Liver (tissue), 3 donors: Measurements from ENCODE around the gene PSMB9.

ENCODE experiments used
- HNF4G ChIP-seq: IDR thresholded peaks from 2 replicates; pipeline ENCODE4 v1.6.1; 2016; ENCODE audit warnings: antibody characterized with exemption
- JUND ChIP-seq, 2 donors: IDR thresholded peaks; 2 replicates each; pipeline ENCODE4 v1.6.1; 2016; ENCODE audit warnings: antibody characterized with exemption in 2 of 2
- RAD21 ChIP-seq, 2 donors: IDR thresholded peaks; 2 replicates each; pipeline ENCODE4 v1.6.1; 2016; ENCODE audit warnings: antibody characterized with exemption in 2 of 2, mild to moderate bottlenecking in 2 of 2
- SP1 ChIP-seq: IDR thresholded peaks from 2 replicates; pipeline ENCODE4 v1.6.1; 2018; ENCODE audit warnings: antibody characterized with exemption, mild to moderate bottlenecking
- YY1 ChIP-seq: IDR thresholded peaks from 2 replicates; pipeline ENCODE4 v1.6.1; 2016; ENCODE audit warnings: antibody characterized with exemption, mild to moderate bottlenecking
- TF ChIP-seq, protein P1 (sequence below): IDR thresholded peaks from 2 replicates; pipeline ENCODE4 v1.6.1; 2016; ENCODE audit warnings: antibody characterized with exemption
- TF ChIP-seq, protein P2 (sequence below): fragments of 150-350 bp; IDR thresholded peaks from 2 replicates; pipeline ENCODE4 v1.5.1; 2017; ENCODE audit warnings: improper control_type of control experiment, low read depth, low read length; ENCODE audit not compliant: missing input control
- donor health status: healthy.
- donor health status: healthy.

DNA sequence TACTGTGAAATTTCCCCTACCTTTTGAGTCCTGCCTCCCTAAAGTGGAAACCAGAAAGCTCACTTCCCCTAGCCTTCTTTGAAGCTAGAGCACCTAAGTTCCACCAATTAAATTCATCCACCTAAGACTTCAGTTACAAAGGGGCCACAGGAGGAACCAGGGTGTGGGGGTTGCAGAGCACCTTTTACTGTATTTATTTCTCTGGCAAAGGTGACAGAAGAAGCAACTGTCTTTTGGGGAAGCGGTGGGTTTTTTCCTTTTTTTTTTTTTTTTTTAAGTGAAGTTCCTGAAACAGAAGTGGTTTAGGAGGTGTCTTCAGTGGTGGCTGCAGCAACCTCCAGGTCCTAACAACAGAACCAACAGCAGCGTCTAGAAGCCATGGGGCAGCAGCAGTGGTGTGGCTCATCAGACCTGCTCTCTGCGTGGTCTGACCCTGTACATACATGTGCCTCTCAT is 13.1 kb downstream of the PSMB9 start:
- TF ChIP-seq, protein P1, sequence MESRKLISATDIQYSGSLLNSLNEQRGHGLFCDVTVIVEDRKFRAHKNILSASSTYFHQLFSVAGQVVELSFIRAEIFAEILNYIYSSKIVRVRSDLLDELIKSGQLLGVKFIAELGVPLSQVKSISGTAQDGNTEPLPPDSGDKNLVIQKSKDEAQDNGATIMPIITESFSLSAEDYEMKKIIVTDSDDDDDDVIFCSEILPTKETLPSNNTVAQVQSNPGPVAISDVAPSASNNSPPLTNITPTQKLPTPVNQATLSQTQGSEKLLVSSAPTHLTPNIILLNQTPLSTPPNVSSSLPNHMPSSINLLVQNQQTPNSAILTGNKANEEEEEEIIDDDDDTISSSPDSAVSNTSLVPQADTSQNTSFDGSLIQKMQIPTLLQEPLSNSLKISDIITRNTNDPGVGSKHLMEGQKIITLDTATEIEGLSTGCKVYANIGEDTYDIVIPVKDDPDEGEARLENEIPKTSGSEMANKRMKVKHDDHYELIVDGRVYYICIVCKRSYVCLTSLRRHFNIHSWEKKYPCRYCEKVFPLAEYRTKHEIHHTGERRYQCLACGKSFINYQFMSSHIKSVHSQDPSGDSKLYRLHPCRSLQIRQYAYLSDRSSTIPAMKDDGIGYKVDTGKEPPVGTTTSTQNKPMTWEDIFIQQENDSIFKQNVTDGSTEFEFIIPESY = no peak
- TF ChIP-seq, protein P2, sequence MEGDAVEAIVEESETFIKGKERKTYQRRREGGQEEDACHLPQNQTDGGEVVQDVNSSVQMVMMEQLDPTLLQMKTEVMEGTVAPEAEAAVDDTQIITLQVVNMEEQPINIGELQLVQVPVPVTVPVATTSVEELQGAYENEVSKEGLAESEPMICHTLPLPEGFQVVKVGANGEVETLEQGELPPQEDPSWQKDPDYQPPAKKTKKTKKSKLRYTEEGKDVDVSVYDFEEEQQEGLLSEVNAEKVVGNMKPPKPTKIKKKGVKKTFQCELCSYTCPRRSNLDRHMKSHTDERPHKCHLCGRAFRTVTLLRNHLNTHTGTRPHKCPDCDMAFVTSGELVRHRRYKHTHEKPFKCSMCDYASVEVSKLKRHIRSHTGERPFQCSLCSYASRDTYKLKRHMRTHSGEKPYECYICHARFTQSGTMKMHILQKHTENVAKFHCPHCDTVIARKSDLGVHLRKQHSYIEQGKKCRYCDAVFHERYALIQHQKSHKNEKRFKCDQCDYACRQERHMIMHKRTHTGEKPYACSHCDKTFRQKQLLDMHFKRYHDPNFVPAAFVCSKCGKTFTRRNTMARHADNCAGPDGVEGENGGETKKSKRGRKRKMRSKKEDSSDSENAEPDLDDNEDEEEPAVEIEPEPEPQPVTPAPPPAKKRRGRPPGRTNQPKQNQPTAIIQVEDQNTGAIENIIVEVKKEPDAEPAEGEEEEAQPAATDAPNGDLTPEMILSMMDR = no peak
- TF ChIP-seq HNF4G (no peak), JUND (IDR thresholded peaks at IDR 0.05) (no peak), SP1 (no peak), YY1 (no peak), RAD21 (IDR thresholded peaks at IDR 0.05) (no peak)
